HEK293T (cell line): ENCODE data around the gene GARIN5A.

Experiments used
- CTCF ChIA-PET: fragments of 350-600 bp; formaldehyde crosslinking; extraction: SDS; loops from one replicate; lab custom pipeline; 2021; ENCODE audit warnings: antibody characterized with exemption, inconsistent platforms; lab: Yijun Ruan, JAX
- POLR2A ChIA-PET: fragments of 350-600 bp; formaldehyde crosslinking; extraction: SDS; loops from one replicate; lab custom pipeline; 2020; ENCODE audit warnings: antibody characterized with exemption, inconsistent platforms; lab: Yijun Ruan, JAX
- DNase-seq: peaks from one replicate; pipeline ENCODE4 v3.0.0; 2012; ENCODE audit warnings: mixed read lengths; ENCODE audit errors: extremely low spot score
- ARNT ChIP-seq: fragments of 450-650 bp; IDR thresholded peaks from 2 replicates; pipeline ENCODE4 v1.6.1; 2017; ENCODE audit warnings: mild to moderate bottlenecking
- BHLHE40 ChIP-seq: fragments of 450-650 bp; IDR thresholded peaks from 2 replicates; pipeline ENCODE4 v1.6.1; 2016; ENCODE audit warnings: mild to moderate bottlenecking, moderate library complexity, borderline replicate concordance
- CTBP1 ChIP-seq: fragments of 450-650 bp; IDR thresholded peaks from 2 replicates; pipeline ENCODE4 v1.6.1; 2016; ENCODE audit warnings: borderline replicate concordance
- ELF4 ChIP-seq: fragments of 450-650 bp; IDR thresholded peaks from 2 replicates; pipeline ENCODE4 v1.6.1; 2017; ENCODE audit warnings: antibody characterized with exemption
- FOXA1 ChIP-seq: fragments of 450-650 bp; IDR thresholded peaks from 2 replicates; pipeline ENCODE4 v1.6.1; 2016; ENCODE audit warnings: mild to moderate bottlenecking
- FOXK2 ChIP-seq: fragments of 450-650 bp; IDR thresholded peaks from 2 replicates; pipeline ENCODE4 v1.6.1; 2016; ENCODE audit warnings: mild to moderate bottlenecking
- FOXM1 ChIP-seq: fragments of 450-650 bp; IDR thresholded peaks from 2 replicates; pipeline ENCODE4 v1.6.1; 2017; ENCODE audit warnings: mild to moderate bottlenecking, borderline replicate concordance
- HDGF ChIP-seq: fragments of 450-650 bp; IDR thresholded peaks from 2 replicates; pipeline ENCODE4 v1.6.1; 2017; ENCODE audit warnings: antibody characterized with exemption, borderline replicate concordance
- L3MBTL2 ChIP-seq: fragments of 450-650 bp; conservative IDR thresholded peaks from 2 replicates; pipeline ENCODE4 v1.6.1; 2016; ENCODE audit warnings: mild to moderate bottlenecking
- LEF1 ChIP-seq: fragments of 450-650 bp; IDR thresholded peaks from 2 replicates; pipeline ENCODE4 v1.6.1; 2017; ENCODE audit warnings: mild to moderate bottlenecking, borderline replicate concordance
- NFRKB ChIP-seq: fragments of 450-650 bp; IDR thresholded peaks from 2 replicates; pipeline ENCODE4 v1.6.1; 2016; ENCODE audit warnings: mild to moderate bottlenecking, moderate library complexity
- SP1 ChIP-seq: fragments of 450-650 bp; IDR thresholded peaks from 2 replicates; pipeline ENCODE4 v1.6.1; 2017
- SUZ12 ChIP-seq: fragments of 450-650 bp; IDR thresholded peaks from 2 replicates; pipeline ENCODE4 v1.6.1; 2016; ENCODE audit warnings: mild to moderate bottlenecking
- TARDBP ChIP-seq: fragments of 450-650 bp; IDR thresholded peaks from 2 replicates; pipeline ENCODE4 v1.6.1; 2016
- ZNF384 ChIP-seq: fragments of 450-650 bp; IDR thresholded peaks from 2 replicates; pipeline ENCODE4 v1.6.1; 2016
- TF ChIP-seq, protein P1 (sequence below): fragments of 450-650 bp; IDR thresholded peaks from 2 replicates; pipeline ENCODE4 v1.6.1; 2016

The GARIN5A gene

DNA sequence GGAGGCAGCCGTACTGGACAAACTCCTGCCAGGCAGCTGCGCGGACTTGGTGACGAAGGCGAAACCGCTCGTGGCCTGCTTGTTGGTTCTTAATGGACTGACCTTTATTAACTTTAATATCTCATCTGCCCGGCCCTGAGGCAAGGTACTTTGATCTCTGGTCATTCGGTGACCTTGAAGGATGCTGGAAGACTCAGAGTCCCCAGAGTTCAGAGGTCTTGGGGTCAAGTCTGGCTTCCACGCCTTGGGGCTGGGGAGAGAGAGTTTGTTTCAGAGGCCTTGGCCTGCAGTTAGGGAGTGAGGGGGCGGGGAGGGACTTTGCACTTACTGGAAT is 10.0 kb downstream of the GARIN5A start:
- TF ChIP-seq FOXK2 (no peak), FOXA1 (no peak), ELF4 (no peak), L3MBTL2 (no peak), LEF1 (no peak), TARDBP (no peak), ARNT (no peak), CTBP1 (no peak), BHLHE40 (no peak), FOXM1 (no peak), NFRKB (no peak), SP1 (no peak), HDGF (no peak), SUZ12 (no peak), ZNF384 (no peak)
- TF ChIP-seq, protein P1, sequence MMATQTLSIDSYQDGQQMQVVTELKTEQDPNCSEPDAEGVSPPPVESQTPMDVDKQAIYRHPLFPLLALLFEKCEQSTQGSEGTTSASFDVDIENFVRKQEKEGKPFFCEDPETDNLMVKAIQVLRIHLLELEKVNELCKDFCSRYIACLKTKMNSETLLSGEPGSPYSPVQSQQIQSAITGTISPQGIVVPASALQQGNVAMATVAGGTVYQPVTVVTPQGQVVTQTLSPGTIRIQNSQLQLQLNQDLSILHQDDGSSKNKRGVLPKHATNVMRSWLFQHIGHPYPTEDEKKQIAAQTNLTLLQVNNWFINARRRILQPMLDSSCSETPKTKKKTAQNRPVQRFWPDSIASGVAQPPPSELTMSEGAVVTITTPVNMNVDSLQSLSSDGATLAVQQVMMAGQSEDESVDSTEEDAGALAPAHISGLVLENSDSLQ = no peak
- CTCF ChIA-PET = interaction anchor here (1.2 to 1.5 kb wide), 4 partner anchors 12 to 110 kb away, joined by 3 to 5 read pairs (median 4); no protein-coding TSS in a partner anchor
- DNase-seq = no peak
- POLR2A ChIA-PET = no interaction called here

DNA sequence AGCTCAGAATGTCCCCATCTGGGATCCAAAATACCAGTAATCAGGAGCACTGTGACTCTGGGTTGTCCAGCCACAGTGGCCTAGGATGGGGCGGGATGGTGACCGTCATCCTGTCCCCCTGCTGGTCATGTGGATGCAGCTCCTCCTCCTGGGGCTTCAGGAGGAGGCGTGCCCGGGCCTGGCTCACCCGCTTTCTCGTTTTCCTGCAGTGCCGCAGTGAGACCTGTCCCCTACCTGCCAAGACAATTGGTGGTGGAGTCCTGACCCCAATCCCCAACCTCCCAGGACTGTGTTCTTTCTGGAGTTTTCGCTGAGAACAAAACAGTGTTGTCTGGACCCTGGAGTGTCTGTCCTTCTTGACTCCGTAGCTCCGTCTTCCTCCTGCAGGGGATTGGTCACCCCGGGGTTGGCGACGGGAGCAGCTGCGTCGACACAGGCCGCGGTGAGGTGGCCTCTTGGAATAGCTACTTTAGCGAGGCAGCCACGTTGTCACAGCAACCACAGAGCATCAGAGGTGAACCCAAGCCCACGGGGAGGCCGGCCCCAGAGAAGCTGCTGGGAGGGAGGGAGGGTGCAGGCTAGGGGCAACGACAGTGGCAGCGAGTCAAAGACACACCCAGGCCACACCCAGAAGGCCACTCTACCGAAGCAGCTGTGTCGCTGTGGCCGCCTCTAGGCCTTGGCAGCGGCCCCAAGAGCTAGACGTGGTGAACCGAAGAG is 10.5 kb downstream of the GARIN5A start:
- POLR2A ChIA-PET = no interaction called here
- CTCF ChIA-PET = interaction anchor here (1.2 to 1.5 kb wide), 4 partner anchors 13 to 109 kb away, joined by 3 to 5 read pairs (median 4); no protein-coding TSS in a partner anchor

DNA sequence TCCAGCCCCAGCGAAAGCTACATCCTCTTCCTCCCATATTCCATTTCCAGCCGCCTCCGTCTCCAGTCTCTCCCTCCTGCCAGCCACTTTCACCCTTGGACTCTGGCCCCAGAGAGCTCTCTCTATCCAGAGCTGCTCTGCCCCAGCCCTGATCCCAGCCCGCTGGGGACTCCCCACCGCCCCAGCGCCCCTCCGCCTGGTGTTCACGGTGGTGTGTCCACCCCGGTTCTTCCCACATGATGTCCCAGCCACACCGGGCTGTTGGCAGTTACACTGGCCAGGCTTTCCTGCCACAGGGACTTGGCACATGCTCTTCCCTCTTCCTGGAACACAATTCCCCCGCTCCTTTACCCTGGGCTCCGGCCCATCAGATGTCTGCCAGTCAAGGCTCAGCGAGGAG is 11.6 kb downstream of the GARIN5A start:
- CTCF ChIA-PET = interaction anchor here (0.7 to 3.0 kb wide), 2 partner anchors 96 to 108 kb away, joined by 3 to 8 read pairs; no protein-coding TSS in a partner anchor
- POLR2A ChIA-PET = no interaction called here
- no peak for DNase-seq
- TF ChIP-seq HDGF (no peak), LEF1 (no peak), L3MBTL2 (no peak), FOXA1 (no peak), ELF4 (no peak), NFRKB (no peak), FOXM1 (no peak), SP1 (no peak), SUZ12 (no peak), CTBP1 (no peak), BHLHE40 (no peak), ARNT (no peak), FOXK2 (no peak), TARDBP (no peak), ZNF384 (no peak)
- TF ChIP-seq, protein P1 = no peak

More for the DNA sequence above, 10.5 kb downstream of the GARIN5A start:
- no peak for TF ChIP-seq L3MBTL2
- no peak for TF ChIP-seq FOXA1
- TF ChIP-seq CTBP1 = no peak
- TF ChIP-seq TARDBP = no peak
- no peak for TF ChIP-seq LEF1
- TF ChIP-seq, protein P1 = no peak
- TF ChIP-seq ZNF384 = no peak
- no peak for TF ChIP-seq FOXM1
- DNase-seq = peak; percentile 52

DNA sequence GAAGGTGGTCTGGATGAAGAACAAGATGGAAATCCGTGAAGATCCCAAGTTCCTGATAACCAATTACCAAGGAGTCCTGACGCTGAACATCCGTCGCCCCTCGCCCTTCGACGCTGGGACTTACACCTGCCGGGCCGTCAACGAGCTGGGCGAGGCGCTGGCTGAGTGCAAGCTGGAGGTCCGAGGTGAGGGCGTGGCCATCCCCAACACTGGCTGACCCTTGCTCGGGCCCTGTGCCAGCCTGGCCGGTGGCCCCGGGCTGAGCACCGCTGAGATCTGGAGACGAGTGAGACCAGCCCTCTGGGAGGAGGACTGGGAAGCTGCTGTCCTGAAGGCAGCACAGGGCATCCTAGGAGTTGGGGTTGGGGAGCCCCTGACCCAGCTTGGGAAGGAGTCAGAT is 12.3 kb downstream of the GARIN5A start:
- no peak for TF ChIP-seq NFRKB
- TF ChIP-seq LEF1 = no peak
- TF ChIP-seq FOXA1 = no peak
- TF ChIP-seq SP1 = no peak
- no peak for TF ChIP-seq CTBP1
- no peak for TF ChIP-seq L3MBTL2
- TF ChIP-seq, protein P1 = no peak
- TF ChIP-seq FOXM1 = no peak
- no peak for TF ChIP-seq FOXK2
- TF ChIP-seq ZNF384 = no peak
- no peak for TF ChIP-seq ARNT
- TF ChIP-seq HDGF = no peak
- no peak for TF ChIP-seq TARDBP
- TF ChIP-seq BHLHE40 = no peak
- TF ChIP-seq SUZ12 = no peak
- no peak for TF ChIP-seq ELF4
- POLR2A ChIA-PET = no interaction called here
- CTCF ChIA-PET = interaction anchor here (0.7 to 3.0 kb wide), 2 partner anchors 95 to 107 kb away, joined by 3 to 8 read pairs; no protein-coding TSS in a partner anchor
- DNase-seq = no peak

DNA sequence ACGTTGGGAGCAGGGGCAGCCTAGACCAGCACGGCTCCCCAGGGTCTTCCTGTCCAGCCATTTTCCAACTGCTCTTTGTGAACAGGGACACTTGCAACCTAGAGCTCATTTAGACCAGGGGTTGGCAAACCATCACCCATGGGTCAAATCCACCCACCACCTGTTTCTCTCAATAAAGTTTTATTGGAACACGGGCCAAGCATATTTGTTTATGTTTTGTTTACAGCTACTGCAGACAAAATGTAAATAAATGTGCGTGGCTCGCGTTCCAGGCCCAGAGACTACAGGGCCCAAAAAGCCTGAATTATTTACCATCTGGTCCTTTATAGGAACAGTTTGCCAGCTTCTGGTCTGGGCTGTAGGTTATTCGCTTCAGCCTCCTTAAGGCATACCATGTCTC is 13.7 kb downstream of the GARIN5A start:
- POLR2A ChIA-PET = interaction anchor here (1.3 kb wide), 1 partner anchor 94 kb away, joined by 5 read pairs; no protein-coding TSS in a partner anchor
- DNase-seq = no peak
- CTCF ChIA-PET = interaction anchor here (3.0 kb wide), 1 partner anchor 94 kb away, joined by 8 read pairs; no protein-coding TSS in a partner anchor
- TF ChIP-seq TARDBP (no peak), CTBP1 (no peak), ELF4 (no peak), ZNF384 (no peak), HDGF (no peak), LEF1 (no peak), SP1 (no peak), BHLHE40 (no peak), L3MBTL2 (no peak), ARNT (no peak), FOXA1 (no peak), FOXK2 (no peak), SUZ12 (no peak), FOXM1 (no peak), NFRKB (no peak)
- TF ChIP-seq, protein P1 = no peak
